Raji (cell line): ENCODE results near the gene TMEM219.

Experiments used
- POLR2A ChIP-seq: IDR thresholded peaks from 2 replicates; pipeline ENCODE4 v1.6.1; 2011; ENCODE audit warnings: low read depth, low read length, control low read depth; ENCODE audit not compliant: insufficient read depth

The TMEM219 gene

GRCh38 chr16:30009085-30009862 is 47.4 kb downstream of the TMEM219 start:
- TF ChIP-seq POLR2A, result no peak

GRCh38 chr16:30009990-30010843 is 48.3 kb downstream of the TMEM219 start:
- TF ChIP-seq POLR2A, result no peak

- no peak for TF ChIP-seq POLR2A
Observed at GRCh38 chr16:30010844-30011713, 49.2 kb downstream of the TMEM219 start, which contains the start of gene DOC2A. TSS of gene DOC2A (minus strand) at chr16:30011027. CDS start at chr16:30010222, 805 bp downstream.

GRCh38 chr16:30011714-30012504 is 50.0 kb downstream of the TMEM219 start:
- no peak for TF ChIP-seq POLR2A

GRCh38 chr16:30016555-30017276 is 54.8 kb downstream of the TMEM219 start:
- no peak for TF ChIP-seq POLR2A

- no peak for TF ChIP-seq POLR2A
Observed at GRCh38 chr16:30017277-30017656, 55.4 kb downstream of the TMEM219 start.

GRCh38 chr16:30018731-30019158 is 56.9 kb downstream of the TMEM219 start:
- no peak for TF ChIP-seq POLR2A
